SJSA1 (cell line): ENCODE measurements around the gene VGLL1. TPM values are rescaled to one million over a fixed set of nuclear protein-coding genes. Genes with fewer than 3 reads are reported as not detected.

Experiments used
- DNase-seq, 2 experiments: peaks; one replicate each; pipeline ENCODE4 v3.0.0-alpha.2; 2015 to 2020; ENCODE audit warnings: low spot score in 2 of 2, low read depth in 1 of 2
- H3K27ac ChIP-seq: fragments of 250-450 bp; sonication (Bioruptor Pico); 2 replicates; pipeline ENCODE4 v1.5.1; 2020; ENCODE audit warnings: mild to moderate bottlenecking, moderate library complexity
- H3K27me3 ChIP-seq: fragments of 250-450 bp; sonication (Bioruptor Pico); replicated peaks from 2 replicates; pipeline ENCODE4 v1.5.1; 2020; ENCODE audit warnings: mild to moderate bottlenecking, moderate library complexity
- H3K36me3 ChIP-seq: fragments of 250-450 bp; sonication (Bioruptor Pico); 2 replicates; pipeline ENCODE4 v1.5.1; 2020; ENCODE audit warnings: mild to moderate bottlenecking
- H3K4me1 ChIP-seq: fragments of 250-450 bp; sonication (Bioruptor Pico); replicated peaks from 2 replicates; pipeline ENCODE4 v1.6.1; 2021; ENCODE audit warnings: mild to moderate bottlenecking
- H3K4me3 ChIP-seq: fragments of 250-450 bp; sonication (Bioruptor Pico); 2 replicates; pipeline ENCODE4 v1.5.1; 2020; ENCODE audit warnings: mild to moderate bottlenecking
- H3K9me3 ChIP-seq: fragments of 250-450 bp; sonication (Bioruptor Pico); replicated peaks from 2 replicates; pipeline ENCODE4 v1.5.1; 2020; ENCODE audit warnings: mild to moderate bottlenecking
- total RNA-seq: library from RNA; depleted of rRNA; stranded (reverse); fragments of >200 nt; shearing (Covaris generic); gene quantifications from 2 replicates; pipeline ENCODE4 v1.2.3, GENCODE V29; 2014; rRNA removed

VGLL1 gene
- not detected in 2 replicates for total RNA-seq

- Histone ChIP-seq H3K27ac (no peak within 1 kb of the TSS), H3K4me3 (no peak within 1 kb of the TSS), H3K4me1 (no peaks in the 10 kb centered on the region), H3K36me3 (no peaks in the 10 kb centered on the region), H3K9me3 (no peaks in the 10 kb centered on the region), H3K27me3 (no peaks in the 10 kb centered on the region)
- no peak for DNase-seq
Observed at GRCh38 chrX:136531951-136532350, at the start of gene VGLL1. VGLL1 (plus strand) TSS chrX:136532215; CDS start chrX:136536021, 3,806 bp downstream.

- H3K36me3 ChIP-seq, result no peaks in the 10 kb centered on the region
- no peak within 1 kb of the TSS for H3K27ac ChIP-seq
- no peaks in the 10 kb centered on the region for H3K9me3 ChIP-seq
- H3K4me3 ChIP-seq, result no peak within 1 kb of the TSS
- no peaks in the 10 kb centered on the region for H3K4me1 ChIP-seq
- no peak for DNase-seq
- peaks cover 6% of the 10 kb centered on the region; the same call in 1 of the 2 replicates for H3K27me3 ChIP-seq
Observed at GRCh38 chrX:136487647-136488046, 44.4 kb upstream of the VGLL1 start, which contains the start of gene BRS3. BRS3 (plus strand) TSS chrX:136487947; CDS start chrX:136488115, 168 bp downstream.

- H3K27ac ChIP-seq, result no peak overlapping the region
- H3K9me3 ChIP-seq, result no peaks in the 10 kb centered on the region
- H3K4me1 ChIP-seq, result no peaks in the 10 kb centered on the region
- peaks cover 6% of the 10 kb centered on the region; the same call in 1 of the 2 replicates for H3K27me3 ChIP-seq
- DNase-seq, result no peak
- no peak overlapping the region for H3K4me3 ChIP-seq
- H3K36me3 ChIP-seq, result no peaks in the 10 kb centered on the region
Observed at GRCh38 chrX:136488706-136489105, 43.3 kb upstream of the VGLL1 start.

- no peaks in the 10 kb centered on the region for H3K4me1 ChIP-seq
- no peaks in the 10 kb centered on the region for H3K9me3 ChIP-seq
- H3K27me3 ChIP-seq, result peaks cover 6% of the 10 kb centered on the region; the same call in 1 of the 2 replicates
- H3K27ac ChIP-seq, result no peak overlapping the region
- H3K36me3 ChIP-seq, result no peaks in the 10 kb centered on the region
- no peak for DNase-seq
- no peak overlapping the region for H3K4me3 ChIP-seq
Observed at GRCh38 chrX:136491832-136492231, 40.2 kb upstream of the VGLL1 start.

GRCh38 chrX:136493011-136493410 lies 39.0 kb upstream of the VGLL1 start:
- DNase-seq, result no peak
- H3K4me3 ChIP-seq, result no peak overlapping the region
- H3K36me3 ChIP-seq, result no peaks in the 10 kb centered on the region
- H3K9me3 ChIP-seq, result no peaks in the 10 kb centered on the region
- H3K27ac ChIP-seq, result no peak overlapping the region
- peaks cover 6% of the 10 kb centered on the region; the same call in 1 of the 2 replicates for H3K27me3 ChIP-seq
- no peaks in the 10 kb centered on the region for H3K4me1 ChIP-seq

GRCh38 chrX:136495043-136495442 lies 37.0 kb upstream of the VGLL1 start:
- Histone ChIP-seq H3K27ac (no peak overlapping the region), H3K4me1 (no peaks in the 10 kb centered on the region), H3K36me3 (no peaks in the 10 kb centered on the region), H3K4me3 (no peak overlapping the region), H3K27me3 (peaks cover 4% of the 10 kb centered on the region; the same call in 1 of the 2 replicates), H3K9me3 (no peaks in the 10 kb centered on the region)
- no peak for DNase-seq

- no peak for DNase-seq
- peak overlapping the region; percentile 97 for H3K27ac ChIP-seq
- H3K4me1 ChIP-seq, result no peaks in the 10 kb centered on the region
- H3K9me3 ChIP-seq, result no peaks in the 10 kb centered on the region
- 0 out of 2 replicates have a peak, but pooled peaks cover 3% of the 10 kb centered on the region for H3K27me3 ChIP-seq
- peak overlapping the region; percentile 85 for H3K4me3 ChIP-seq
- peaks cover 6% of the 10 kb centered on the region; the same call in 1 of the 2 replicates for H3K36me3 ChIP-seq
Observed at GRCh38 chrX:136496186-136496763, 35.7 kb upstream of the VGLL1 start.

- DNase-seq, result peak; percentile 83 to 85
- peaks cover 6% of the 10 kb centered on the region; the same call in 1 of the 2 replicates for H3K36me3 ChIP-seq
- no peaks in the 10 kb centered on the region for H3K9me3 ChIP-seq
- no peaks in the 10 kb centered on the region for H3K4me1 ChIP-seq
- no peaks in the 10 kb centered on the region for H3K27me3 ChIP-seq
- H3K4me3 ChIP-seq, result peak overlapping the region; percentile 85
- H3K27ac ChIP-seq, result peak overlapping the region; percentile 97
Observed at GRCh38 chrX:136496764-136497555, 35.1 kb upstream of the VGLL1 start.

- Histone ChIP-seq H3K27ac (peak within 1 kb of the TSS; percentile 97), H3K4me1 (no peaks in the 10 kb centered on the region), H3K4me3 (peak within 1 kb of the TSS; percentile 85), H3K36me3 (peaks cover 6% of the 10 kb centered on the region; the same call in 1 of the 2 replicates), H3K9me3 (no peaks in the 10 kb centered on the region), H3K27me3 (no peaks in the 10 kb centered on the region)
- peak in 1 of 2 experiments; percentile 23 for DNase-seq
Observed at GRCh38 chrX:136497556-136498052, 34.4 kb upstream of the VGLL1 start, which contains the start of gene HTATSF1. HTATSF1 (plus strand) TSS chrX:136497592; CDS start chrX:136497685, 93 bp downstream.

- no peak overlapping the region for H3K4me3 ChIP-seq
- no peaks in the 10 kb centered on the region for H3K9me3 ChIP-seq
- no peaks in the 10 kb centered on the region for H3K27me3 ChIP-seq
- DNase-seq, result no peak
- H3K36me3 ChIP-seq, result no peaks in the 10 kb centered on the region
- no peak overlapping the region for H3K27ac ChIP-seq
- no peaks in the 10 kb centered on the region for H3K4me1 ChIP-seq
Observed at GRCh38 chrX:136519069-136519468, 12.9 kb upstream of the VGLL1 start.

GRCh38 chrX:136523770-136524169 lies 8.2 kb upstream of the VGLL1 start:
- H3K9me3 ChIP-seq, result no peaks in the 10 kb centered on the region
- H3K4me1 ChIP-seq, result no peaks in the 10 kb centered on the region
- no peak overlapping the region for H3K27ac ChIP-seq
- H3K36me3 ChIP-seq, result no peaks in the 10 kb centered on the region
- H3K27me3 ChIP-seq, result no peaks in the 10 kb centered on the region
- no peak overlapping the region for H3K4me3 ChIP-seq
- no peak for DNase-seq

GRCh38 chrX:136525738-136526606 lies 6.0 kb upstream of the VGLL1 start:
- Histone ChIP-seq H3K9me3 (no peaks in the 10 kb centered on the region), H3K27ac (no peak overlapping the region), H3K4me3 (no peak overlapping the region), H3K36me3 (no peaks in the 10 kb centered on the region), H3K27me3 (no peaks in the 10 kb centered on the region), H3K4me1 (no peaks in the 10 kb centered on the region)
- DNase-seq, result no peak

- no peaks in the 10 kb centered on the region for H3K27me3 ChIP-seq
- H3K36me3 ChIP-seq, result no peaks in the 10 kb centered on the region
- no peaks in the 10 kb centered on the region for H3K4me1 ChIP-seq
- H3K27ac ChIP-seq, result no peak overlapping the region
- no peak overlapping the region for H3K4me3 ChIP-seq
- H3K9me3 ChIP-seq, result no peaks in the 10 kb centered on the region
- no peak for DNase-seq
Observed at GRCh38 chrX:136528645-136529315, 3.2 kb upstream of the VGLL1 start.
